SKM-1 treated with dmso at 0.1 percent for 144 hours (cell line): Measurements from ENCODE around the gene GUCD1.
A peak's percentile ranks its signal among the peaks of the same experiment; 100 is the strongest.
"Not testable (repeated sequence)": the region's sequence is repeated elsewhere in the genome, so short reads cannot be mapped to it uniquely, and the experiment has no call there.

Experiments used
- DNase-seq: peaks from one replicate; lab custom pipeline; 2025; ENCODE audit not compliant: unreplicated experiment; lab: John Stamatoyannopoulos, UW

The GUCD1 gene

DNA sequence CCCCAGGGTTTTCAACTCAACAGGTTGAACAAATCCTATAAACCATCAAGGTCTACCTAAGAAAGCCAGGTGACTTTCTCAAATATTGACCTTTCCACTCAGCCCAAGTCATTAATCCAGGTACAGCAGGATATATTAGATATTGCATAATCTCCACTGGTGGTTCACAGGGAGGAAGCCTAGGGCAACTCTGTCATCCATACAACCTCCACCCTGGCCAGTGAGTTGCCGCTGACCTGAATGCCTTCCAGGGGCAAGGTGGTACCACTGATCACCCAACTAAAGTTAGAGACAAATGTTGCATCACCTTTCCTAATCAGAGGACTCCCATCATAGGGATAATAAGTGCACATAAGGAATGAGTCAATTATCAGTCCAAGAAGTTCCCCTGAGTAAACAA lies 22.9 kb downstream of the GUCD1 start:
- DNase-seq, result no peak

GRCh38 chr22:24530968-24531367 lies 24.0 kb downstream of the GUCD1 start:
- DNase-seq, result not testable (repeated sequence)

GRCh38 chr22:24529898-24530297 lies 25.0 kb downstream of the GUCD1 start:
- no peak for DNase-seq

GRCh38 chr22:24526191-24526590 lies 28.7 kb downstream of the GUCD1 start:
- DNase-seq, result no peak

GRCh38 chr22:24525416-24526037 lies 29.4 kb downstream of the GUCD1 start:
- peak; percentile 81 for DNase-seq

DNA sequence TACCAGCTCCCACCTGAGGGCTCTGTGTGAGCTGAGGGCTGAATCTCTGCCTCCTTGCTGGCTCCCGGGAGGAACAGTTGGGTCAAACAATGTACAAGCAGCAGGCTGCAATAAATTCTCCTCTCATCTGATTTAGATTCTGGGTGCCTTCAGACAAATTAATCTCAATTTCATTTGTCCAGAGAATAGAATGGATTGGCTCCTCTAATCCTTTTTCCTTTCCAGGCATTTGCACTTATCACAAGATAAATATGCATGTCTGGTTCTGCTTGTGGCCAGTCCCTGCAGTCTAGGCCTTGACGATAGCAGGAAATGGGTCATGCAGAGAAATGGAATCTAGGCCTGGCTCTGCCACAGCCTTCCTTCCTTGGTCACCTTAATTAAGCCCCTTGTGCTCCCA lies 31.1 kb downstream of the GUCD1 start:
- DNase-seq, result no peak

GRCh38 chr22:24521791-24522245 lies 33.1 kb downstream of the GUCD1 start:
- DNase-seq, result peak; percentile 66

- DNase-seq, result peak; percentile 10
Measured at GRCh38 chr22:24519496-24519895, 35.4 kb downstream of the GUCD1 start.

DNA sequence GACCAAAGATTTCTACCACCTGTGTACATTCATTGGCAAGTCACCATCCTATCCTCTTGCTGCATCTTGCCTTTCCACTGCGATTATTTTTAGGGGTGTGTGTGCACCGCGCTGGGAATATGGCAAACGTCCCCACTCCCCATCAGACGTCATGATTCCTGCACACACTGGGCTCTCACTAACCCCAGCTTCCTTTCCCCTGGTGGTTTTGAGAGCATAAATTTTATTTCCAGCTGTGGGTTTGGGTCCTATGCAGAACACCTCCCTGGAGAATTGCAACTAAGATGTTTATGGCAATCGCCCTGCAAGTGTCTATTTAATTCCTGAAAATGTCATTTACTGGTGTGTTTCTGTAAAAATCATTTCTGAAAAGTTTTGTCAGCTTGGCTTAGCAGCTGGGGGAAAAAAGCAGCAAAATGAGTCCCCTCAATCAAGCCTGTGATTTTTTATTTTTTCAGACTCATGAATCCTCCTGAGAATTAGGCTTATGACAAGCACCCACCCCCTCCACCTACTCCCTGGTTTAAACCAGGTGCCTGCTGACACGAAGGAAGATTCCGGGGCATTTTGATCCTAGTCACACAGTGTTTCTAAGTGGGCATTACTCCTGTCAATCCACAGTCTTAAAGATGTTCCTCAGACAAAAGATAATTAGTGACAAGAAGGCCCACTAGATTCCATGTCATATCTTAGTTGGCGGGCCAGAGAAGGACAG lies 36.0 kb downstream of the GUCD1 start:
- DNase-seq, result no peak

DNA sequence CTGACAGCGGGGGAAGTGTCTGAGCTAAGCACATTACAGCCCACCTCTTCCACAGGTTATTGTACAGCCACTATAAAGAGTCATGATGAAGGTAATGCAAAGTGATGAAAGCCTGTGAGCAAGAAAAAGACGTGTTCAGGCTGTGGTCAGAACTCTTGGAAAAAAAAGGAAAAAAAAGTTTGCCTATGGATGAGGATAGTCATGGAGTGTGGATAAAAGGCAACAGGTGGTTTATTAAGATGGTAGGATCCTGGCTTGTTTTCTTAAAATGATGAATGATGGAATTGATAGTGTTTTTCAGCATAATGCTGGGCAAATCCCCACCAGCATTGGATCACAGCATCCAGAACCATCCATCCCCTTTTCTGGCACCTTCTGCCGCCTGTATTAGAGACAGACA lies 36.7 kb downstream of the GUCD1 start:
- DNase-seq, result no peak

DNA sequence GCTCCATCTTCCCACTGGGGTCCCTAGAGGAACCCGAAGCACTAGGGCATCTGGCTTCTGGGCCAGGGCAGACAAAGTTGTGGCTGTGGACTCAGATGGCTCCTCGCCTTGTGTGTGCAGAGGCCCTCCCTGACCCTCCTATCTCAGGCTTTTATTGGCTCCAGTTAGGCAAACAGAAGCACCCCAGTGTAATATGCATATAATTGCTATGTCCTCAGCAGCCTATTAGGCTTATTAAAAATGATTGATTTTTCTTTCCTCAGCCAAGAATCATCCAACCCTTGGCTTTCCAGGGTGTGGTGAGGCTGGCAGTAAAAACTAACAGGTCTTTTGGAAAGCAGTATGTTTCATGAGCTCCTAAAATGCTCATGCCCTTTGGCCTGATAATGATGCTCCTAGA lies 37.5 kb downstream of the GUCD1 start:
- no peak for DNase-seq

DNA sequence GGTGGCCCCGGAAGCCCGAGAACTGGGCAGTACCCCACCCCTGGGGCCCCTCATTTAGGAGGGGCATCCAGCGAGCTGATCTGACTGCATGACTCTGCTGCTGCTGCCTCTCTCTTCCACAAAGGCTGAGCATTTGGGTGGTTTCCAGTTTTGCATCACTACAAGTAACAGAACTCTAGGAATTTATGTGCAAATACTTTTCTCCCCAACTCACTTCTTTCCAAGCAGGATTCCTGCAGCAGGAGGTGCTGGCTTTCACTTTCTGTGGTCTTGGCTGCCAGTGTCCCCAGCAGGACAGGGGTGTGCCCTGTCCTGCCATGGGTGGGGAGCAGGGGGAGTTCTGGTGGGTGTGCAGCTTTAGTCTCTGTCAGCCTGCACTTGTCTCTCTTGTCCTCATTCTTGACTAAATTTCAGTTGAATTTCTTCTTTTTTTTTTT lies 38.6 kb downstream of the GUCD1 start:
- DNase-seq, result no peak

GRCh38 chr22:24515027-24515338 lies 40.0 kb downstream of the GUCD1 start:
- DNase-seq, result no peak

DNA sequence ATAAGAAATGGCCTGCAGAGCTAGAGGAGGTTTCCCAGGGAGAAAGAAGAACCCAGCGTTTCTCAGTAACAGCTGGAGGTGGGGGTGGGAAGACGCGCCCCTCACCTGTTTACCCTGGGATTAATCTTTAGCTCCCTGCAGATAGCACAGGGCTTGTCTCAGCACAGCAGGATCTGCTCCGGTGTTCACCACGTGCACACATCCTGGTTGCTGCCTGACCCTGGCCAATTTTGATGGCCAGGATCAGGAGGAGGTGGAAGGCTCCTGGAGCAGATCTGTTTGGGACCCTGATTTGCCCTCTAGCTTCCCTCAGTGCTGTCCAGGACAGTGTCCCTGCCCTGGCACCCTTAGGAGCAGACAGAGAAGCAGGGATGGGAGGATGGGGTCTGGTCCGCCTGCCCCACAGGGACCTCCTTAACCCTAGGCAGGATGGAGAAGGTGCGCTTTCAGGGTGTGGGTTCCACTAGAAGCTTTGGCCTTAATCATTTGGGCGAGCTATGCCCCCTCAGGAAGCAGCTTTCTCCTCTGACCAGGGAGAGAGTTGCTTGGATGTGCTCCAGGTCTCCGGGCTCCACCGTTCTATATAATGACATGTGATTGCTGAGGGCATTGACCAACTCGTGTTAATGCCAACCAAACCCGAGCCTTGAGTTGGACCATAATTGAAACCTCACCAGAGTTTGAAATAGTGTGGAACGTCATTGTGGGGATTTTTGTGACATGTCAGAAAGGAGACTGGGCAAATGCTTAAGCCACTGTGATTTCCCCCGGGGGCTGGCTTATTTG lies 40.5 kb downstream of the GUCD1 start:
- DNase-seq, result no peak

GRCh38 chr22:24513378-24514240 lies 41.3 kb downstream of the GUCD1 start:
- no peak for DNase-seq

- peak; percentile 79 for DNase-seq
Measured at GRCh38 chr22:24512043-24512442, 42.9 kb downstream of the GUCD1 start.

DNA sequence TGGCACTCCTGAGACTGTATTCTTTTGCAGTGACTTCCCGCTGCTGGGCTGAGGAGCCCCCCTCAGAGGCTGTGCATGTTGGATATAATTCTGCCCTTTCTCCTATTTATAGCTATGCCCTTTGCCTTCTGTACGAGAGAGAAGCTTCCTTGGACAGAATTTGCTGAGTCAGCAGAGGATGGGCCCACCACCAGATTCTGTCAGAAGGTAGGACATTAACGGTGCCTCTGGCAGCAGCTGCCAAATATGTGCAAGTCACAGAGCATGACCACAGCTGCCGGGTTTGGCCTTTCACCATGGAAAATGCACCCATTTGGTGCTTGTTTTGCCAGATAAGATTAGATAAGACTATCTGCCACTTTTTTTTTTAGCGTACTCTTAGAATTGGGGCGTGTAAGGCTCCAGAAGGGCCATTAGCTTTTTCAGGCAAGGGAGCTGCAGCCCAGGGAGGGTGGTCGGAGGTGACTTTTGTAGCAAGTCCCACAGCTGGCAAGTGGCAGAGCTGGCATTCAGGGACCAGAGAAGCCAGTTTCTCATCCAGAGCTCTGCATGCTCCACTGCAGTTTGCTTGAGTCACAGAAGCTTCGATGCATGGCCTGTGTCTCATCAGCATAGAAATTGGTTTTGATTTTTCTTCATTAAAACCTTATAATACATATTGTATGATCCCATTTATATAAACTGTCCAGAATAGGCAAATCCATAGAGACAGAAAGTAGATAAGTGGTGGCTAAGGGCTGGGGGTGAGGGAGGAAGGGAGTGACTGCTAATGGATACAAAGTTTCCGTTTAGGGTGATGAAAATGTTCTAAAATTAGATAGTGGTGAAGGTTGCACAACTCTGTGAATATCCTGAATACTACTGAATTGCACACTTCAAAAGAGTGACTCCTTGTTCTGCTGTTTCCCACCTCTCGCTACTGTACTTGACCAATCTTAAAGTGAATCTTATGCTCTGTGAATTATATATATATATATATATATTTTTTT lies 44.0 kb downstream of the GUCD1 start:
- peak; percentile 95 for DNase-seq

- DNase-seq, result no peak
Measured at GRCh38 chr22:24507716-24508115, 47.2 kb downstream of the GUCD1 start.

DNA sequence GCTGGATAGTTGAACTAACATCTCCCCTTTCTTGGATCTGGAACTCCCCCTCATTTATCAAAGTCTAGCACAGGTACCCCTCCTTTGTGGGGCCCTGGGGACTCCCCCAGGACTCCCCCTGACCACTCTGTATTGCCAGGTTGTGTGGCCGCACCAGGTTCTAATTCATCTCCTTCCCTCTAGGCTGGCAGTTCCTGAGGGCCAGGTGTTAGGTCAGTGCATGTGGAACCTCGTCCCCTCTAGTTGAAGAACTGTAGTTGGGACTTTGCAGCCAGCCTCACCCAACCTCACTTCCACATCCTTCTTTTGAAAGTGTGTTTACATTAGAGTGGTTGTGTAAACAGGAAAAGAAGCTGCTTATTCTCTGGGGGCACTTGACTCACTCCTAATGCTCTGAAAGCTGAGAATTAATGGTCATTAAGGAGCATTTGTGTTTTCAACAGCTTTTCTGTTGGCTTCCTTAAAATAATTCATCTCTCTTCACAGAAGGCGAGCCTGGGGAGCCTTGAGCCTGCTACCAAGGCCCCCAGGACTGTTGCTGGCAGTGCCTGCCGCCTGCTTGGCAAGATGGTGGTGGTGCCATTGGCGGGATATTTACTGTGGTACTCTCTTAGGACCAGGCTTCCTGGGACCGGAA lies 48.0 kb downstream of the GUCD1 start:
- no peak for DNase-seq
